ENCODE measurements around the gene TMPRSS11E. TPM values are rescaled to one million over a fixed set of nuclear protein-coding genes. Genes with fewer than 3 reads are reported as not detected.

Gene TMPRSS11E
- total and polyA plus RNA-seq, 7 donors, result 0.09 TPM; not detected in 6

- Histone ChIP-seq H3K36me3 (no peaks in the 10 kb centered on the region), H3K4me1 (peaks cover 0 to 8% (median 0%) of the 10 kb centered on the region in 4 donors), H3K27ac (no peak overlapping the region), H3K4me3 (no peak overlapping the region), H3K9me3 (no peaks in the 10 kb centered on the region), H3K27me3 (no peaks in the 10 kb centered on the region)
- WGBS, 2 donors, result 89 to 94% methylated on average over 2 of the region's 2 CpGs
- intact Hi-C loops (cut with DNase I), result no loop called here
- DNase-seq, result no peak
- TF ChIP-seq EP300 (IDR thresholded peaks at IDR 0.05) (no peak), CTCF (IDR thresholded peaks at IDR 0.05) (no peak)
Measured at GRCh38 chr4:68466185-68466584, 18.9 kb downstream of the TMPRSS11E start.

- DNase-seq, result no peak
- Histone ChIP-seq H3K9me3 (no peaks in the 10 kb centered on the region), H3K27ac (no peak overlapping the region), H3K36me3 (no peaks in the 10 kb centered on the region), H3K4me1 (peaks cover 0 to 8% (median 0%) of the 10 kb centered on the region in 4 donors), H3K4me3 (no peak overlapping the region), H3K27me3 (no peaks in the 10 kb centered on the region)
- WGBS, 2 donors, result 85 to 88% methylated on average over 3 of the region's 3 CpGs
- intact Hi-C loops (cut with DNase I), result no loop called here
- TF ChIP-seq CTCF (IDR thresholded peaks at IDR 0.05) (no peak), POLR2AphosphoS5 (IDR thresholded peaks at IDR 0.05) (no peak)
Measured at GRCh38 chr4:68466751-68467150, 19.5 kb downstream of the TMPRSS11E start.

- DNase-seq, result no peak
- H3K4me1 ChIP-seq, result peaks cover 0 to 2% (median 0%) of the 10 kb centered on the region in 4 donors
- TF ChIP-seq CTCF (IDR thresholded peaks at IDR 0.05), result no peak
- no peak for TF ChIP-seq EP300 (IDR thresholded peaks at IDR 0.05)
- TF ChIP-seq POLR2AphosphoS5 (IDR thresholded peaks at IDR 0.05), result no peak
- no peak for TF ChIP-seq POLR2A (IDR thresholded peaks at IDR 0.05)
- no peak overlapping the region for H3K4me3 ChIP-seq
- no peaks in the 10 kb centered on the region for H3K27me3 ChIP-seq
- H3K27ac ChIP-seq, result no peak overlapping the region
- intact Hi-C loops (cut with DNase I), result no loop called here
- no peaks in the 10 kb centered on the region for H3K9me3 ChIP-seq
- H3K36me3 ChIP-seq, result no peaks in the 10 kb centered on the region
Measured at GRCh38 chr4:68469482-68469881, 22.2 kb downstream of the TMPRSS11E start.

- Histone ChIP-seq H3K36me3 (no peaks in the 10 kb centered on the region), H3K9me3 (no peaks in the 10 kb centered on the region), H3K4me3 (no peak overlapping the region), H3K4me1 (no peaks in the 10 kb centered on the region), H3K27me3 (no peaks in the 10 kb centered on the region), H3K27ac (no peak overlapping the region)
- 75 to 85% methylated on average over 5 of the region's 5 CpGs for WGBS, 2 donors
- intact Hi-C loops (cut with DNase I), result no loop called here
- DNase-seq, result no peak
- TF ChIP-seq POLR2AphosphoS5 (IDR thresholded peaks at IDR 0.05), result no peak
- TF ChIP-seq CTCF (IDR thresholded peaks at IDR 0.05), result no peak
- no peak for TF ChIP-seq EP300 (IDR thresholded peaks at IDR 0.05)
- TF ChIP-seq POLR2A (IDR thresholded peaks at IDR 0.05), result no peak
Measured at GRCh38 chr4:68476191-68476590, 28.9 kb downstream of the TMPRSS11E start.

GRCh38 chr4:68489338-68489737 is 42.1 kb downstream of the TMPRSS11E start:
- DNase-seq, result no peak
- no peaks in the 10 kb centered on the region for H3K4me1 ChIP-seq
- H3K27ac ChIP-seq, result no peak overlapping the region
- intact Hi-C loops (cut with DNase I), result no loop called here
- WGBS, 2 donors, result 68 to 76% methylated on average over 5 of the region's 5 CpGs
- H3K9me3 ChIP-seq, result no peaks in the 10 kb centered on the region
- TF ChIP-seq POLR2AphosphoS5 (IDR thresholded peaks at IDR 0.05) (no peak), CTCF (IDR thresholded peaks at IDR 0.05) (no peak), POLR2A (IDR thresholded peaks at IDR 0.05) (no peak), EP300 (IDR thresholded peaks at IDR 0.05) (no peak)
- H3K27me3 ChIP-seq, result no peaks in the 10 kb centered on the region
- no peaks in the 10 kb centered on the region for H3K36me3 ChIP-seq
- H3K4me3 ChIP-seq, result no peak overlapping the region

Data from sigmoid colon (tissue), 7 donors.